Right atrium auricular region (tissue), 2 donors: ENCODE results near the gene SYT2. TPM values are rescaled to one million over a fixed set of nuclear protein-coding genes. Genes with fewer than 3 reads are reported as not detected.

Source experiments
- DNase-seq: peaks from one replicate; pipeline ENCODE4 v3.0.0-alpha.2; 2019; ENCODE audit warnings: low spot score
- H3K27ac ChIP-seq, 2 donors: fragments of 200-600 bp; sonication (generic); 1 replicate in 1 of 2; 2 replicates in 1 of 2; pipeline ENCODE4 v1.5.1; 2016 to 2019
- H3K27me3 ChIP-seq, 2 donors: fragments of 200-600 bp; sonication (generic); one replicate each; pipeline versions ENCODE4 v1.5.1 to v1.6.0; 2017 to 2019
- H3K36me3 ChIP-seq: fragments of 200-600 bp; sonication (generic); one replicate; pipeline ENCODE4 v1.5.1; 2016
- H3K4me1 ChIP-seq, 2 donors: fragments of 200-600 bp; sonication (generic); one replicate each; pipeline versions ENCODE4 v1.5.1 to v1.6.0; 2017 to 2019
- H3K4me3 ChIP-seq, 2 donors: fragments of 200-600 bp; sonication (generic); 1 replicate in 1 of 2; 2 replicates in 1 of 2; pipeline ENCODE4 v1.5.1; 2017 to 2019; ENCODE audit warnings: mild to moderate bottlenecking in 1 of 2, moderate library complexity in 1 of 2
- H3K9me3 ChIP-seq, 2 donors: fragments of 200-600 bp; sonication (generic); one replicate each; pipeline ENCODE4 v1.5.1; 2019
- CTCF ChIP-seq, 2 donors: fragments of 200-600 bp; sonication (generic); IDR thresholded peaks; one replicate each; pipeline ENCODE4 v1.5.1; 2019; ENCODE audit warnings: antibody characterized with exemption in 2 of 2
- total RNA-seq, 2 donors: library from RNA; depleted of rRNA; stranded (reverse); fragments of >200 nt; gene quantifications; one replicate each; pipeline ENCODE4 v1.1.0, GENCODE V29; 2016

Gene SYT2
- total RNA-seq, 2 donors from 2014 or later, result not detected

GRCh38 chr1:202571719-202572339 is 138.4 kb downstream of the SYT2 start:
- DNase-seq, result no peak
- Histone ChIP-seq H3K27ac (peak overlapping the region in 1 of 2 donors; percentile 35), H3K9me3 (no peaks in the 10 kb centered on the region), H3K4me1 (peaks cover 0 to 45% of the 10 kb centered on the region in 2 donors), H3K4me3 (no peak overlapping the region), H3K27me3 (no peaks in the 10 kb centered on the region), H3K36me3 (peaks cover 85% of the 10 kb centered on the region)
- peak; percentile 70 to 80 for TF ChIP-seq CTCF (IDR thresholded peaks at IDR 0.05)

GRCh38 chr1:202569393-202570322 is 140.6 kb downstream of the SYT2 start:
- H3K27me3 ChIP-seq, result no peaks in the 10 kb centered on the region
- TF ChIP-seq CTCF (IDR thresholded peaks at IDR 0.05), result no peak
- H3K4me1 ChIP-seq, result peaks cover 0 to 53% of the 10 kb centered on the region in 2 donors
- peak overlapping the region in 1 of 2 donors; percentile 75 for H3K27ac ChIP-seq
- peaks cover 91% of the 10 kb centered on the region for H3K36me3 ChIP-seq
- H3K4me3 ChIP-seq, result no peak overlapping the region
- no peaks in the 10 kb centered on the region for H3K9me3 ChIP-seq
- DNase-seq, result no peak

- H3K4me1 ChIP-seq, result peaks cover 0 to 62% of the 10 kb centered on the region in 2 donors
- H3K4me3 ChIP-seq, result no peak overlapping the region
- no peak for DNase-seq
- peak overlapping the region in 1 of 2 donors; percentile 75 for H3K27ac ChIP-seq
- H3K36me3 ChIP-seq, result peaks cover 89% of the 10 kb centered on the region
- no peaks in the 10 kb centered on the region for H3K9me3 ChIP-seq
- H3K27me3 ChIP-seq, result no peaks in the 10 kb centered on the region
- no peak for TF ChIP-seq CTCF (IDR thresholded peaks at IDR 0.05)
Measured at GRCh38 chr1:202568826-202569225, 141.4 kb downstream of the SYT2 start.

GRCh38 chr1:202568410-202568809 is 141.8 kb downstream of the SYT2 start:
- Histone ChIP-seq H3K4me3 (no peak overlapping the region), H3K36me3 (peaks cover 89% of the 10 kb centered on the region), H3K4me1 (peaks cover 0 to 65% of the 10 kb centered on the region in 2 donors), H3K27me3 (no peaks in the 10 kb centered on the region), H3K9me3 (no peaks in the 10 kb centered on the region), H3K27ac (peak overlapping the region in 1 of 2 donors; percentile 75)
- TF ChIP-seq CTCF (IDR thresholded peaks at IDR 0.05), result no peak
- no peak for DNase-seq

GRCh38 chr1:202567738-202568137 is 142.5 kb downstream of the SYT2 start:
- no peak overlapping the region for H3K4me3 ChIP-seq
- DNase-seq, result no peak
- TF ChIP-seq CTCF (IDR thresholded peaks at IDR 0.05), result no peak
- peak overlapping the region in 1 of 2 donors; percentile 75 for H3K27ac ChIP-seq
- peaks cover 89% of the 10 kb centered on the region for H3K36me3 ChIP-seq
- H3K27me3 ChIP-seq, result no peaks in the 10 kb centered on the region
- H3K4me1 ChIP-seq, result peaks cover 0 to 66% of the 10 kb centered on the region in 2 donors
- no peaks in the 10 kb centered on the region for H3K9me3 ChIP-seq
